Amniotic stem cell (primary cell): ENCODE measurements around the gene RNF144B.
"Not testable (repeated sequence)": the region's sequence is repeated elsewhere in the genome, so short reads cannot be mapped to it uniquely, and the experiment has no call there.

Experiments used
- DNase-seq: peaks from one replicate; lab custom pipeline; 2025; lab: John Stamatoyannopoulos, UW

Gene RNF144B

DNA sequence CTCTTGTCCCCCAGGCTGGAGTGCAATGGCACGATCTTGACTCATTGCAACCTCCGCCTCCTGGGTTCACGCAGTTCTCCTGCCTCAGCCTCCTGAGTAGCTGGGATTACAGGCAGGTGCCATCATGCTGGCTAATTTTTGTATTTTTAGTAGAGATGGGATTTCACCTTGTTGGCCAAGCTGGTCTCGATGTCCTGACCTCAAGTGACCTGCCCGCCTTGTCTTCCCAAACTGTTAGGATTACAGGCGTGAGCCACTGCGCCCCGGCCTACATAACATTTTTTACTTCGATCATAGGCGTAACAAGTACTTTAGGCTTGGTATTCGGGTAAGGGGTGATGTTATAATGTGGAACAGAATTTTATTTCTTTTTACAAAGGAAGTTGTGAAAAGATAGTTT is 22.5 kb downstream of the RNF144B start:
- DNase-seq: not testable (repeated sequence)

DNA sequence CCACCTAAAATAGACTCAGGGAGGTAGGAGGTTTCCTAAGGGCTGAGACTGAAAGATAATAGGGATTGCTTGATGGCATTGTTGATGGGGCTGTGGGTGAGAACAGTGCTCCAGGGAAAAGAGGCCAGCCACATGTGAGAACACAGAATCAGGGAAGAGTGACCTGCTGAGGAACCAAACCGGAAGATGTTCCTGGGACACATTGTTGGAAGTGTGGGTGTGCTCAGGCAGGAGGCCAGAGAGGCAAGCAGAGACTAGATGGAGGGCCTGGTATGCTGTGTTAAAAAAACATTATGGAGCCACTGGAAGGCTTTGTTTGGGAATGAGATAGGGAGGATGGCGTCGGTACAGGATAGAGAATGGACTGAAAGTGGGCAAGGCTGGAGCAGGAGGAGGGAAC is 23.3 kb downstream of the RNF144B start:
- DNase-seq: no peak

DNA sequence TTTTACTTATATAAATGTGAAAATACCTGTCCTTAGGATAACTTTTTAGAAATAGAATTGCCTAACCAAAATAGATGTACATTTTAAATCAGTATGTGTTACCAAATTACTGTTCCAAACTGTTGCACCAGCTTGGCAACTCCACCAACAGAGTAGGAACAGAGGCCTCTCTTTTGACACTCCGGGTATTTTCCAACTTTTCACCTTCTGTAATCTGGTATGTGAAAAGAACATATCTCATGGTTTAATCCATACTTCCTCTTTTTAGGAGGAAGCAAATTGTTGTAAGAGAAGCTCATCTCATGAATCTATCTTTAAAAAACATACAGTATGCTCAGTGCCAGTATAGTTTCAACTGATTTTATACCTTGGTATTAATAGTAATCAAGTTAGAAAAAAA is 24.9 kb downstream of the RNF144B start:
- DNase-seq: no peak

DNA sequence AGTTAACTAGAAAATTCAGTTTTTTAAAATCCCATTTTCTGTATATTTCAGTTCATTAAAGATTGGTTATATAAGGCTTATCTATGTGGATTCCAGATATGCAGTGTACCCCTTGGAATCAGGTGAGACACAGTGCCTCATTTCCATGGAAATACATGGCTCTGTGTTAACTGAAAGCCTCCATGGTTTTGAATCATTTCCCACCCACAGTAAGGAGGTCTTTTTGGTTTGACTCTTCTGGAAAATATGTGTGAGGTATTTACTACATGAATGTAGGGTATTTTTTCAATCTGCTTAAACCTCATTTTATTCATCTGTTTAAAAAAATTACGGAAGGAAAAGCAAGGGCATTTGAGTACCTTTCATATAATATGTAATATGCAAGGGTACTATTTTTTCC is 25.5 kb downstream of the RNF144B start:
- no peak for DNase-seq

DNA sequence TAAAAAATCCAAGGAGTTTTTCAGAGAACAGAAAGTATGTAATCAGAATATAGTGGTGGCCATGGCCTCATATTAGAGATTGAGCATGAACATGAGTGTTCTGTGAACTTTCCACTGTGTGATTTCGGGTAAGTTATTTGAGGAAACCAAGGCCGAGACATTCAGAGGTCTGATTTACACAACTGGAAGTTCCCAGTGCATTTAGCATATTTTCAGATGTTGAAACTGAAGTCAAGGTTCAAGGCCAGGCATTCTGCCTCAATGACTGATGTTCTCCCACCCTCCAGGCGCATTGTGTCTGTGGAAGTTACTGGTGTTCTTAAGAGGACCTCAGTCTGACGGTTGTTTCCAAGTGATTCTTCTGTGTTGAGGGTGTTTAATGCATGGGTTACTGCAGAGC is 26.2 kb downstream of the RNF144B start:
- DNase-seq: no peak

DNA sequence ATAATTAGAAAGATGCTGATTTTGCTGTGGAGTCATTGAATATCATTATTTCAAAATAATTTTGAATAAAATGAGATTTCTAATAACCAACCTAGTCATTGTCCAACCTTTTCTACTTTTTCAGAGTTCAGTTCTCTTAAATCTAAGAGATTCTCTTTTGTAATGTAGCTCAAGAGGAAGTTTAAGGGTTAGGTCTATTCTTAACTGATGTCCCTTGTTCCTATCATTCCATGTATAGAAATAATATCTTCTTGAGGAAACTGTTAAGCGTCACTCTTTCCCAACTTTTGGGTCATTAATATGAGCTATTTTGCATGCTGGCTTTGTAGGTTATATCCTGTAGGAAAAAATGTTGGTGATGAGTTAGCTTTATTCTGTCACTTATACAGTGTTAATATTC is 27.0 kb downstream of the RNF144B start:
- no peak for DNase-seq

DNA sequence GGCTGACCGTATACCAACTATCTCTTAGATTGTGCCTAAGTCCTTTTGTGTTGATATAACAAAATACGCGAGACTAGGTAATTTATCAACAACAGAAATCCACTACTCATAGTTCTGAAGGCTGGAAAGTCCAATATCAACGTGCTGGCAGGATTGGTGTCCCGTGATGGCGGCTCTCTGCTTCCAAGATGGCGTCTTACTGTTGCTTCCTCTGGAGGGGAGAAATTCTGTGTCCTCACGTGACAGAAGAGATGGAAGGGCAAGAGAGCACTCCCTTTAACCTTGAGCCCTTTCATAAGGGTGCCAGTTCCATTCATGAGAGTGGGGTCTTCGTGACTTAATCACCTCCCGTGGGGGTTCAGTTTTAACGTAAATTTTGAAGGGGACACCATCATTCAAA is 28.1 kb downstream of the RNF144B start:
- DNase-seq: no peak

DNA sequence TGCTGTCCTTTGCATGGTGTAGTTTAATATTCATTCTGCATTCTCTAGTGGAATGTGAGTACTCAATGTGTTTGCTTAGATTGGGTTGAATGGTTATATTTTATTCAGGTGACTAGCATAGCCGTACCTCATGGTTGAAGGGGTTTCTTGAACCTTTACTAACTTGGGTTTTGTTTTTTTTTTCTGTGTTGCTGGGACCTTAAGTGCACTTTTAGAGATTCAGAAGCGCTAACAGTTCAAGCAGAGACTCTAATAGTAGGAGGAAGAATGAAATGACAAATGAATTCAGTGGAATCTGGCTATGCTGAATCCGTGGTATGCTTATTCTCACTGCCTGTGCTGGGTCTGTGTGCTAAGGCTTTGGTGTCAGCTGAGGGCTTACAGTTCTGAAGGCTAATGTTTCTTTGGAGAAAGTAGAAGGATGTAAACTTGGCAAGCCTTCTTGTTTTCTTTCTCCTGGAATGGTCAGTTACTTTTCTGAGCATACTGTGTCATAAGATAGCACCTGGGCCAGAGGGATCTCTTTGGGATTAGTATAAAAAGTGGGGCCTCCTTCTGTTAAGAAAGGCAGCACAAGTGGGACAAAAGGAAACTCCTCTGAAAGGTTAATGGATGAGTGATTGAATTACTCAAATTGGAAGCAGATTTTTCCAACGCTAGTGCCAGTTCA is 28.7 kb downstream of the RNF144B start:
- DNase-seq: no peak

DNA sequence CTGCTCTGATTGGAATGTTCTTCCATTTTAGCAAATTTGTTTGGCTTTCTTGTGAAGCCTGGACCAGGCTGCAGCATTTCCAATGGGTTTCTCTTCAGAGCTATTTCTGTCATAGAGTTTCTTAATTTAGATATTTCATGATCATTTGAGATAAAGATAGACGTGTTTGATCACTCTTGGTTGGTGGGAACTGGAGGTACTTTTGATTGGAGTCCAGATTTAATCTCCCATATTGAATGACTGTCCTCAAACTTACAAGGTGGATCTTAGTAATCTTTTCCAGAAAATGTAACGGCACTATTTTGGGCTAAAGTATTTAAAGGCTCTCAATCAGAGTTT is 29.2 kb downstream of the RNF144B start:
- DNase-seq: no peak

DNA sequence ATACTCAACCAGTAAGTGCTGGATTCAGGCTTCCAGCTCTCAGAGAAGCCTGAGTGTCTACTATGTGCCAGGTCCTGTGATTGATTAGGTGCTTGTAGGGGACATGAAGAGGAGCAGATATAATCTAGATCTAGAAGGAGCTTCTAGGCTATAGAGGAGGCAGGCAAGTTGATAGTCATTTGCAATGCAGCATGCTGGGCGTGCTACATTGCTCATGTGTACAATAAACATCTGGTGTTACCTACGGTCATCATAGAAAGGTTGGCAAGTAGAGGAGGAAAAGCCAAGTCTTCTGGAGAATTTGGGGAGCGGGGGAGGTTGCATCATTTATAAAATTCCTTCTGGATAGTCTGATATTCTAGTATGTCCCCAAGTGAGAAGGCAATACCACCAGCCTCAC is 33.2 kb downstream of the RNF144B start:
- DNase-seq: no peak

DNA sequence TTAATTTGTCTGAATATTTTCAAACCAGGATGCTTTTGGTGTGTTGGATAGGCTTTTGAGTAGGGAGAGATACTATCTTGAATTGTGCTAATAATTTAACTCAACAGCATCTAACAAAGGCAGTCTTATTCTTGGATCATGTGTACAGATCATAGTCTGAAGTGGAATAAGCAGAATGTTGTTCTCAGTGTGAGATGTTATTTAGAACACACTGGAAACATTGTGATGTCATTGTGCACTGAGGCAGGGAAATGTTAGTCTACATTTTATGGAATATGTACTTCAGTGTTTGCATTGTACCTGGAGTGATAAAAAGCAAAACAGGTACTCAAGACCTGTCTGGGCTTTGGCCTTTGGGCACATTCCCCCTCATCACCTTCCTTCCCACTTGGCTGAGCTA is 35.0 kb downstream of the RNF144B start:
- DNase-seq: no peak

DNA sequence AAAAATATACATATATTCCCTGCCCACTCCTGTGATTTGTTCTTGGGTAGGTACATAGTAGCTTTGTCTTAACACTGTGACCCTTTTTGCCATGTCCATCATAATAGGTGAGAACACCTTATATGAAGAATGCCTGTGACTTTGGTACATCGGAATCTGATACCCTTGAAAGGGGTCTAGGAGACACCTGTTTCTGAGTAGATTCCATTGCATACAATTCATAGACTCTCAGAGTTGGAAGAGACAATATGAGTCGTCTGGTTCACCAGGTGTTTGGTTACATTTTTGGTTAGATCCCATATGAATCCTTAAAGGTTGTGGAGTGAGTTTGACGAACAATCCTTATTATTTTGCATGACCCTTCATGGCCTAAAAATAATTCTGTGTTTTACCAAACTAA is 36.3 kb downstream of the RNF144B start:
- no peak for DNase-seq

DNA sequence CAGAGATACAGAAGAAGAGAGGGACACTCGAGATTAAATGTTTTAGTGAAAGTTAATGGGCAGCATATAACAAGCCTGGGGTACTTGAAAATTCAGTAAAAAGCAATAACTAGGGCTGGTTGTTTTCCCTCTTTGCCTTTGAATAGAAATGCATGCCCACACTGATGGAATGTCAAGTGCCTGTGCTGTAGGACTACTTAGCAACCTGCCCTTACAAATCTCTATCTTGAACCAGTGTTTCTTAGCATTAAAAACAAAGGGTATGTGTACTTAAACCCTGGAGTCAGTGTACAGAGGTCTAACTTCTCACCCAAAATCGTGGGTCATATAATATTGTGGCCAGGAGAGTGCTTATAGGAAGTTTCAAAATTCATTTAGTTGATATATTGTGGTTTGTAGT is 37.1 kb downstream of the RNF144B start:
- no peak for DNase-seq

DNA sequence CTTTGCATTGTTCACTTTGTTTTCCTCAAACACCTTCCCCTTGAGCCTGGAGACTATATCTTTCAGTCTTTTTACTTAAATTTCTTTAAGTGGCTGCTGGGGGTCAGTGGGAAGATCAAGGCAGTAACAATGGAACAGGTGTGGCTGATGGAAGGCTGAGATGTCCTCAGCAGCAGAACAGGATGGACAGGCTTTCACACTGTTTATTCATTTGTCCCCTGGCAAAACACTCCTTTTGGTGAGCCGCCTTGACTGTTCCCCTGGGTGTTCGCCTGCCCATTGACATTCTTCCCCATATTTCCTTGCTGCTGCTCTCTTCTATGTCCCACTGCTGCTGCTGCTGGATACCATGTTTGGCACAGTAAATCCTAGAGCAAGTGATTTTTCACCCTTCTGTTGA is 38.1 kb downstream of the RNF144B start:
- DNase-seq: no peak

DNA sequence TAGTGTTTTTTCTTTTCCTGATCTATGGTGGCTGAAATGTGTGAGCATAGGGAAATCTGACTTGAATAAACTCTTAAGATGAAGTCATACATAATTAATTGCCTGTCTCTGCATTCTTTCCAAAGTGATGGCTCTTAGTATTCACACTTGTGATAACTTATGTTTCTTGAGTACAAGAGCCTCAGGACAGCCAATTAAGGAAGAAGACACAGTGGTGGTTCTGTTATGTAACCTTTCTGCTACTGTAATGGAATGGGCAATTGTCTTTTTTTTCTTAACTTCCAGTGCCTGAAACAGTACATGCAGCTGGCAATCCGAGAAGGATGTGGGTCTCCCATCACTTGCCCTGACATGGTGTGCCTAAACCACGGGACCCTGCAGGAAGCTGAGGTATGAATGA is 40.1 kb downstream of the RNF144B start:
- DNase-seq: no peak

DNA sequence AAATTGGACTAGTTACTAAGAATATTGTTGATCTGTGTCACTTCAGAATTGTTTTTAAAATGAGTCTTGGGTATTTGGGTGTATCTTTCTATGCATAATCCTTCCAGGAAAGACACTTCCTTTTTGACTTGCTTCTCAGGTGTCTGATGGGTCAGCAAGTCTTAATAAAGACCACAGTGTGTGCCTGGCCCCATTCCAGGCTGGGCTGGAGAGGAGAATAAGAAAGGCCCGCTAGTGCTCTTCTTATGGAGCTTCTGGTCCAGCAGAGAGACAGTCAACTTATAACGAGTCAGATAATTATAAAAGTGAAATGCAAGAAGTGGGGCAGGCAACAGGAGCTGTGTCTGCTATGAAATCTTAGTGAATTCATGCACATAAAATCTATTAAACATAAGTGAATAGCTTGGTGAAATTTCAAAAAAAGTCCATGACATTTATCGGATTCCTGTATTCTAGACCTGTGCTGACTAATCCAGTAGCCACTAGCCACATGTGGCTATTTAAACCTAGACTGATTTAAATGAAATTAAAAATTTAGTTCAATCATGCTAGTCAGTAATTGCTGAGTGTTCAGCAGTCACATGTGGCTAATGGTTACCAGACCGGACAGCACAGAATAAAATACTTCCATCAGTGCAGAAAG is 42.6 kb downstream of the RNF144B start:
- DNase-seq: no peak

DNA sequence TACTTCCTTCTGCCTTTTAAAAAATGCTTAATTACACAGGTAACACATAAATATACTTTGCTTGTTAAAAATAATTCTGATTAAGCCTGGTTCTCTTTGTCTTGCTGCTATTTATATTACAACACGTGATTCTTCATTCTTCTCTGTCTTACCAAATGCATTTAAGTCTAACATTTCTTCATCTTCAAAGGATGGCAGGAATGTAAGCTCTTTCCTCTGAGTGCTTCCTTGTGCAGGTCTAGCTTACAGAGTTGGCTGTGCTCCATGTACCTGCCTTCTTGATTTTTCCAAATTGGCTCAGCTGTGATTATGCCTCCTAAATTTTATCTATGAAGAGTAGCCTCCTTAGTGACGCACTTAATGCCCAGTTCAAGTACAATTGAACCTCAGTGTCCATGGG is 44.4 kb downstream of the RNF144B start:
- no peak for DNase-seq

DNA sequence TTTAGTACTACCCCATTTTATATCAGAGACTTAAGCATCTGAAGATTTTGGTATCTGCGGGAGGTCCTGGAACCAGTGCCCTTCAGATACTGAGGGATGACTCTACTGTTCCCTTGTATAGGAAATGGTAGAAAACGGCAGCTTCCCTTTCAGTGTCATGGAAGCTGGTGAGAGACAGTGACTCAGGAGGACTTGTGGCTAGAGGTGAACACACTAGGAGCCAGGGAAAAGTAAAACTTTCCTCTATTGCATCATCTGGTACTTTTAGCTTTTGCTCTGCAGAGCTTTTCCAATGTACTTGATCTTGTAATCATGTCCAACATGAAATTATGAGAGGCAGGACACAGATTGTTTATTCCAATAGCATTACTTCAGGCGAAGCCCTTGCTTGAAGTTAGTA is 45.0 kb downstream of the RNF144B start:
- no peak for DNase-seq

DNA sequence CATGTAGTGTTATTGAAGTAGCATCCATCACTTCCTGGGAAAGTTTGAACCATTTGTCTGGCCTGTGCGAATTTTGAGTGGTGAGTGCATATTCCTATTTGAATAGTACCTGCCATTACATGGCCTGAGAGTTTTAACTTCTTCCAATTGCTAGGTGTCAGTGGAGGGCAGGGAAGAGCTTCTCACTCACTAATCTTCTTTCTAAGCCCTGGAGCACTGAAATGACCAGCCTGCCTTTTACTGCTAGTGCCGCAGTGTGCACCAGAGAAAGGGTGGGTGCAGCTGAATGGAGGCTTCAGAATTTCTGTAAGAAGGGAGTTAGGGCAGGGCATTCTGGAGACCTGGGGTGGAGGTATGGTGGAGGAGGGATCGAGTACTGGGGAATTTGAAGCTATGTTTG is 45.5 kb downstream of the RNF144B start:
- no peak for DNase-seq

DNA sequence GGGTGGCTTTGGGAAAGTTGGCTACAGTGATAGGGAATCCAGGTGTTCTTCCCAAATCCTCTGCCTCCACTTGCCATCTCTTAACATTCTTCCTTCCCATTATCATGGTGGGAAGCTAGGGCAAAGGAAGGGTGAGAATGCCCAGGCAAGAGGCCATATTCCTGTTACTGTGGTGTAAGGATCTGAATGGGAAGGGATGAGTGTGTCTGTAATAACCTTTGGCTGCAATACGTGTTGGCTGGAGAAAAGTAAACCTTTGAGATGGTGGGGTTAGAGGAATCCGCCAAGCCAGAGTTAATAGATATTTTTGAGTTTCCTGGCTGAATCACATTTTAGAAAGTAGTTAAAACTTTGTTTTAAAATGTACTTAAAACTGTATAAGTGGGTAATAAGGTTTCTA is 45.9 kb downstream of the RNF144B start:
- no peak for DNase-seq

DNA sequence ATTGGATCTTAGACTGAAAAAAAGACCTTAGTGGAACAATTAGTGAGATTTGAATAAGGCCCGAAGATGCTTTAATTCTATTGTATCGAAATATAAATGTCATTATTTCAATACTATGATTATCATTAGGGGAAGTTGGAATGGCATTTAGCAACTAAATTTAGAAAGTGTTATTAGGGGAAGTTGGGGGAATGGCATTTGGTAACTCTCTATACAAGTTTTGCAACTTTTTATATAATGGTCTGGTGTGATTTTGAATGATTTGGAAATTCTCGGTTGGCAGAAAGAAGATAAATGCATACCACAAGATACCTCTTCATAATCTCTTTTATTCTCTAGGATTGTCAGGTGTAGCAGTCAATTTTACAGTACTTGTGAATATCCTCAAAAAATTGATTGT is 49.2 kb downstream of the RNF144B start:
- DNase-seq: no peak

DNA sequence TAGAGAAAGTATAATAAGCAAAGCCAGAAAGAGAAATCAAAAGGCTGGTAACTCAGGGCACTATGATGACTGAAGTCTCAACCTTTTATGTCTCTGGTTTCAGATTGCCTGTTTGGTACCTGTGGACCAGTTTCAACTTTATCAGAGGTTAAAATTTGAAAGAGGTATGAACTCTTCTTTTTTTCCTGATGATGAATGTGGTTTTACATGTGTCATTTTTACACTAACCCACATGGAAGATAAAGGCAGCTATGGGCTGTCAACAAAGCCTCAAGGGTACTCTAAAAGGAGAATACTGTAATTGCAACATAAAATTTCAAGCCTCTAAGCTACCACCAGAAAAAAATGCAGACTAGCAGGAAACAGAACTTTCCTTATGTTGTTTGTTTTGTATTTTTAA is 52.4 kb downstream of the RNF144B start:
- DNase-seq: no peak

DNA sequence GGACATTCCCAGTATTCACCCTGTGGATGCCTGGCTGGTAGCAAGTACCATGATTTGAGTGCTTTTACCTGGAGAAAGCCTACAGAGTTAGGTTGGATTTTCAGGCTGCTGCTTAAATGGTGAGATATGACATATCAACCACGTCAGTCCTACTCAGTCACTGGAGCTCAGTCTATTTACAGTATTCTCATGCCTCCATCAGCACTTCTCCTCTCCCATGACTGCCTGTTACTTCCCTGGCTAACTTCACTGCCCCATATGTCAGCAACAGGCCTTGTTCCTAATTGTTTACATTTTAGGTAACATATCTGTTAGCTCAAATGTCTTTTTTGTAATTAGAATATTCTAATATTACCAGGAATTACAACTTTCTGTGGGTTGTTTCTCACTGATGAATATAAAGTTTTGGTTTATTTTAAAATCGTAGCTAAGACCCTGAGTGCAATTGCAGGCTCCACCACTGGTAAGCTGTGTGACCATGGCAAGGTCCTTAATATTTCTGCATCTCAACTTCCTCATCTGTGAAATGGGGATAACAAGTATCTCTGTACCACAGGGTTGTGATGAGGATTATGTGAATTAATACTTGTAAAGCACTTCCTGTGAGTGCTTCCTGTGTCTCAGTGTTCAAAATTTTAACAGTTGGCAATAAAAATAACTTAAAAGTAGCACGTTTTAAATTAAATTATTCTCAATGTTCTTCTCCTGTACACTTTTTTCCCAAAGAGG is 54.3 kb downstream of the RNF144B start:
- no peak for DNase-seq

DNA sequence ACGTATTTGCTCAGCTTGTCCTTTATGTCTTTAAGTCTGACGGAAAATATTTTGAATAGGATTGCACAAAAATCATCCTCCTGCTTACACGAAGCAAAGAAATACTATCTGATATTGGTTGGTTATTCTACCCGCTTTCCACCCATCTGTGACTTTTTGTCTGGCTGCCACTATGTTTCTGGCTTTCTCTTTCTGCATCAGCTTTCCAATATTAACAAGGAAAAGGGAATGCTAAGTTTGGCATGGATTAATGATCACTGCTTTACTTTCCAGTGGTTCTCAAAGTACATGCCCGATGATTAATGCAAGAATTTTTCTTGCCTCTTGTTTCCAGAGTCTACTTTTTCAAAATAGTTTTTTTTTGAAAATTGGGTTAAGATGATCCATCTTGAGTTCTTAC is 57.0 kb downstream of the RNF144B start:
- DNase-seq: no peak
